ENCODE results near the gene IPO9. TPM values are rescaled to one million over a fixed set of nuclear protein-coding genes. Genes with fewer than 3 reads are reported as not detected.

Gene IPO9
- polyA plus RNA-seq, 1 donor = 45.5 TPM

DNA sequence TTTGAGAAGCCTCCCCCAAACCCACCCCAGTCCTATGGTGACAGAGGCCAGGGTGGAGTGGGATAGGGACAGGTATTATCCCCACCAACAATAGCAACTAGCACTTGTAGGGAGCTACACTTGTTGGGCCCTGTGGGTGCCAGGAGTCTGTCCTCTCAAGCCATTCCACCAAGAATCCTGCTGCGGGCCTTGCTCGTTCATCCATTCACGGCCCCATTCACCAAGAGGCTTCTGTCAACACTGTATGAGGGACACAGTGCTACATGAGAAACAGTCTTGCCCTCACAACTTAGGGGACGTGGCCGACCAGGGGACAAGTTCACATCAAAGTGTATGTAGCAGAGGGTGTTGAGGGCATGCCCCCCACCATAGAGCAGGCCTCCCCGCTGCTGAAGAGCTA lies 78.7 kb downstream of the IPO9 start:
- no peak for DNase-seq

DNA sequence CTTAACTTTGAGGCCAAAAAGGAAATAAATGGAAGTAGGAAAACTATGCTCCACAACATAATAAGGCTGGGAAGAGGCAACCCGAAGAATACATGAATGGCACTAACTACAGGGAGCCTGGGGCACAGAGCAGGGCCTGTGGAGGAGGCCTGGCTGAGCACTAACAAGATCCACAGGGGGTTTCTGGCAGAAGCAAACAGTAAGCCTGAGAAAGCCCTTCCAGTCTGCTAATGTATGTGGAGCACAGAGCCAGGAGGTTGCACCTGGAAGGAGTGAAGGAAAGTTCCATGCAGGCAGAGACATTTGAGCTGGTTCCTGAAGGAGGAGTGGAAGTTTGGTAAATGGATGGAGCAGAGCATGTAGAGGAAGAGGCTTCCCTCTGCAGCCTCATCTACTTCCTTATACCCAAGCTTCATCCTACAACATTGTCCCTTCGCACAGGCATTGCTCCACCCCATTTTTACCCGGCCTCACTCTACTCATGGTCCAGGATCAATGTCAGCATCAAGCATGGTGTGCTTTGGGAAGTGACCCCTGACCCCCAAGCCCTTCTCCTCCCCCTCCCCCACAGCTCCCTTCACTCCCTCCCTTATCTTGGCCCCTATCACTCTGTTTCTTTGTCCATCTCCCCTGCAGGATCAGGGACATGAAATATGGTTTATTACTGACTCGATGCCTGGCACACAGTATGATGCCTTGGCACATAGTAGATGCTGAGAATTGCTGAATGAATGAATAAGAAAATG lies 83.0 kb downstream of the IPO9 start:
- peak; percentile 32 for DNase-seq

- no peak for DNase-seq
These were observed 83.9 kb downstream of the IPO9 start for GRCh38 chr1:201912832-201913231.

GRCh38 chr1:201914456-201915235 lies 85.7 kb downstream of the IPO9 start:
- DNase-seq = no peak

- DNase-seq = no peak
These were observed 87.8 kb downstream of the IPO9 start for GRCh38 chr1:201916649-201917249.

- DNase-seq = no peak
These were observed 88.5 kb downstream of the IPO9 start for GRCh38 chr1:201917362-201918033.

DNA sequence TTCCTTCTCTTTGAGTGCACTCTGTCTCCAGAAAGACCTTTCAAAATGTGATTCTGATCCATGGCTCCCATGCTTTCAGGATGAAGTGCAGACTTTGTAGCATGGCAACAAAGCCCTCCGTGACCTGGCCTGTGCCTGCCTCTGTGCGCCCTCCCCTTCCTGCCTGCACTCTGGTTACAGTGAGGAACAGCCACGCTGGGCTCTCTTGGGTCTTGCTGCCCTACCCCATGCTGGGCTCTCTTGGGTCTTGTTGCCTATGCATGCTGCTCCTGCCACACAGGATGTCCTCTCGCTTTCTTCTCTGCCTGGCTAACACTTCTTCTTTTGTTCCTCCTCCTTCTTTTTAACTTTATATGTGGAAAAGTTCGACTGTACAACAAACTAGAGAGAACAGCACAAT lies 89.4 kb downstream of the IPO9 start:
- no peak for DNase-seq

- DNase-seq = no peak
These were observed 93.1 kb downstream of the IPO9 start for GRCh38 chr1:201921952-201922558.

- DNase-seq = no peak
These were observed 96.3 kb downstream of the IPO9 start for GRCh38 chr1:201925301-201925567.

- no peak for DNase-seq
These were observed 97.2 kb downstream of the IPO9 start for GRCh38 chr1:201925981-201926645.

- no peak for DNase-seq
These were observed 99.3 kb downstream of the IPO9 start for GRCh38 chr1:201928266-201928665.

DNA sequence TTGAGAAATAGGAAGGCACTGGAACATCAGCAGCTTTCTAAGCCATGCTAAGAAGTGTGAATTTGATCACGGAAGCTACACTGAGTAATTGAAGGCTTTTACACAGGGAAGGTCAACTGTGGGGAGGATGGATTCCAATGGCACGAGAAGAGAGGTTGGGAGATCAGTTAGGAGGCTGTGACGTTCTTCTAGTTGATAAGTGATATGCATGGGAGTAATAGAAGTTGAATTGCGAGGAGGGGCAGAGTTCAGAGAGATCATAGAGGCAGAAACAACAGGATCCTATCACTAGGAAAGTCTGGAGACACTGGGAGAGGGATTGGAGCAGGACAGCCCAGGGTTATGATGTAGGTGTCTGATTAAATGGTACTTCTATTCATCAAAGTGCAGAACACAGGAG lies 101.2 kb downstream of the IPO9 start:
- no peak for DNase-seq

DNA sequence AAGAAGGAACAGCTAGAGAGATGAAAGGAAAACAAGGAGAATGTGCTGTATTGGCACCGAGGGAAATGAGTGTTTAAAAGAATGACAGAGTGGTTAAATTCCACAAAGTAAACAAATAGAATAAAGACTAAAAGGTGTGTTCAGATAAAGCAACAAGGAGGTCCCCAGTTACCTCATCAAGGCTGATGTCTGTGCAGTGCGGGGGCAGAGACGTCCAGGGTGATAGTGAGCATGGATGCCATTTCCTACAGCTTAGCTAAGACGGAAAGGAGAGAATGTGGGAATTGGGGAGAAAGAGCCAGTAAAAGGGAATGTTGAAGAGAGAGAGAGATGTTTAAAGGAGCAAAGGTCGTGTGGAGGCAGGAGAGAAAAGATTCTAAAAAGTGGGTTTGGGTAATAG lies 101.8 kb downstream of the IPO9 start:
- DNase-seq = no peak

Other genes with a start within 250 kb of the IPO9 start
- 89.2 TPM for gene SHISA4, start 59.7 kb downstream of the IPO9 start, polyA plus RNA-seq (ENCODE audit: insufficient read length)
- gene LMOD1, start 117.4 kb downstream of the IPO9 start, polyA plus RNA-seq (ENCODE audit: insufficient read length) = 46.6 TPM
- gene TIMM17A, start 126.3 kb downstream of the IPO9 start, polyA plus RNA-seq (ENCODE audit: insufficient read length) = 35.1 TPM
- gene RNPEP, start 153.5 kb downstream of the IPO9 start, polyA plus RNA-seq (ENCODE audit: insufficient read length) = 20.1 TPM
- gene ELF3, start 181.4 kb downstream of the IPO9 start, polyA plus RNA-seq (ENCODE audit: insufficient read length) = 0.15 TPM

All from hindlimb muscle (tissue), 1 donor.